ENCODE data around the gene SWI5.

Gene SWI5

GRCh38 chr9:128323212-128323730 lies 47.2 kb downstream of the SWI5 start:
- DNase-seq (ENCODE audit: low spot score), result no peak
- H3K27ac ChIP-seq, result peak overlapping the region in 1 of 2 donors; percentile 94
- TF ChIP-seq CTCF (IDR thresholded peaks at IDR 0.05), result no peak
- peak overlapping the region; percentile 83 for H3K4me3 ChIP-seq

- DNase-seq (ENCODE audit: low spot score), result no peak
- H3K27ac ChIP-seq, result no peak overlapping the region
- TF ChIP-seq CTCF (IDR thresholded peaks at IDR 0.05), result no peak
- H3K4me3 ChIP-seq, result peak overlapping the region; percentile 83
These were observed 47.7 kb downstream of the SWI5 start for GRCh38 chr9:128323791-128324190.

GRCh38 chr9:128324401-128324800 lies 48.3 kb downstream of the SWI5 start:
- TF ChIP-seq CTCF (IDR thresholded peaks at IDR 0.05), result no peak
- no peak for DNase-seq (ENCODE audit: low spot score)
- Histone ChIP-seq H3K27ac (no peak overlapping the region), H3K4me3 (no peak overlapping the region)

GRCh38 chr9:128325629-128326028 lies 49.6 kb downstream of the SWI5 start:
- TF ChIP-seq CTCF (IDR thresholded peaks at IDR 0.05), result no peak
- no peak for DNase-seq (ENCODE audit: low spot score)

GRCh38 chr9:128333451-128333869 lies 57.4 kb downstream of the SWI5 start:
- no peak for DNase-seq (ENCODE audit: low spot score)
- TF ChIP-seq CTCF (IDR thresholded peaks at IDR 0.05), result no peak
- H3K27ac ChIP-seq, result no peak overlapping the region

More at GRCh38 chr9:128325629-128326028, 49.6 kb downstream of the SWI5 start:
- Histone ChIP-seq H3K27ac (no peak overlapping the region), H3K4me3 (no peak overlapping the region)

GRCh38 chr9:128335161-128335560 lies 59.1 kb downstream of the SWI5 start:
- Histone ChIP-seq H3K27ac (no peak overlapping the region), H3K4me3 (no peak overlapping the region)
- DNase-seq (ENCODE audit: low spot score), result no peak
- TF ChIP-seq CTCF (IDR thresholded peaks at IDR 0.05), result no peak

More at GRCh38 chr9:128333451-128333869, 57.4 kb downstream of the SWI5 start:
- no peak overlapping the region for H3K4me3 ChIP-seq

GRCh38 chr9:128335914-128336313 lies 59.8 kb downstream of the SWI5 start:
- H3K4me3 ChIP-seq, result no peak overlapping the region

More at GRCh38 chr9:128335914-128336313, 59.8 kb downstream of the SWI5 start:
- H3K27ac ChIP-seq, result no peak overlapping the region
- no peak for DNase-seq (ENCODE audit: low spot score)
- no peak for TF ChIP-seq CTCF (IDR thresholded peaks at IDR 0.05)

Measured in coronary artery (tissue), 2 donors.